Germinal center (tissue), 1 donor: ENCODE results near the gene BBS9.

ENCODE experiments used
- DNase-seq: peaks from one replicate; pipeline ENCODE4 v3.0.0; 2012; ENCODE audit warnings: mixed read lengths, low spot score

Gene BBS9

DNA sequence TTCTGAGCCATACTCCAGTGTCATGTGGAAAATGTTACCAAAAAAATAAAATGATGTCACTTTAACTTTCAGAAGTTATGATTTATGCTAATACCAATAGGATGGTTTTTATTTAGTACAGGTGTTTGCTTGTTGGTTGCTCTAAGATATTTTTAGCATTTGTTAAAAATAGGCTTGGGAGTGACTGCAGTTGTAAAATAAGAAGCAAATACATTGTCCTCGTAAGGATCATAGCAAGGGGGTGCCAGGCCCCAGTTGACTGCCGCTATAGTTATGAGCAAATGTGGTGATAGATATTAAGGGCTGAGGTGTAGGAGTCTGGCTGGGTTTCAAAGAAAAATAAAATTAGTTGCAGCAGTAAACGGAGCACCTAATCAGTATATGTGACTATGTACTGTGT lies 421.6 kb downstream of the BBS9 start:
- DNase-seq = no peak

DNA sequence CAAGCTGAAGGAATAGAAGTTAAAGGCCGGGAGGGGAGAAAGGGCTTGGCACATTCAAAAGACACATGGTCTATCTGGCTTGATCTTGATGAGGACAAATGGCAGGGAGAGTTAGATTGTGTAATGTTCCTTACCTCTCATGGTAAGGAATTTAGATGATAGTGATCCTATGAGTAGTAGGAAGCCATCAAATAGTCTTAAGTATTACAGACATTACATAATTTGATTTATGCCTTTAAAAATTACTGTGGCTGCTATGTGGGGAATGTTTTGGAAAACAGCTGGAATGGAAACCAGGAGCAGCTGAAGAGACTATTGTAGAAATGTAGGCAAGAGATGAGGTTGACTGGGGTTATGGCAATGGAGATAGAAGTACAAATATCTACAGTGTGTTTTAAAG lies 424.7 kb downstream of the BBS9 start:
- no peak for DNase-seq

- DNase-seq = no peak
Observed at GRCh38 chr7:33554576-33554975, 425.2 kb downstream of the BBS9 start.

GRCh38 chr7:33556472-33556871 lies 427.1 kb downstream of the BBS9 start:
- no peak for DNase-seq

DNA sequence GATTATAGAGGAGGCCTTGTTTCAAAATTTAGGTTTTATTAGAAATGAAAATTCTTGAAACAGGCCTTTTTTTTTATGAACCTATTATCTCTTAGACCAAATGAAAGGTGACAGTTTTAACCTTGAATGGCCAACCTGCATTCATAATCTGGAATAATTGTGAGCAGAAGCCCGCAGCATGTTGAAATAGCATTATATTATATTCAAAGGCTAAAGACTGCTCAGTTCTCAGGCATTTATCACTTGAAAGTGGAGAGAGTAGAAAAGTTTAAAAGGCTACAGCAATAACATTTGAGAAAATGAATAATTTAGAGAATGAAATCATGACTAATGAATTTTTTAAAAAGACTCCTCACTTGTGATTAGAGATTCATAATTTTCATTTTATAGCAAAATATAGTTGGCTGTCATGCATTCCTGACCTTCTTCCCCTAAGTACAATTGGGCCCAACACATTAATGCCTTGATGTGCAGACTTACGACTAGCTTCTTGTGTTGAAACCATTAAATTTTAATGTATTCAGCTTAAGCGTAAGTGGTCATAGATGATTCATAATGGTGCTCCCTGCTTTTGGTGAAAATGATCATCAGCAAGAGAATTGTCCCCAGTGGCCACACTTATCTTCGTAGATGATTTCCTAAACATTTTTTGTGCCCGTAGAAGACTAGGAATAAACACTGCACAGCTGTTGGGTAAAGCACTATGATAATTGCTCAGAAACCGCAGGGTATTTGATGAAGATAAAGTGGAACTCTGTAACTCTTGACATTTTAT lies 429.4 kb downstream of the BBS9 start:
- no peak for DNase-seq

DNA sequence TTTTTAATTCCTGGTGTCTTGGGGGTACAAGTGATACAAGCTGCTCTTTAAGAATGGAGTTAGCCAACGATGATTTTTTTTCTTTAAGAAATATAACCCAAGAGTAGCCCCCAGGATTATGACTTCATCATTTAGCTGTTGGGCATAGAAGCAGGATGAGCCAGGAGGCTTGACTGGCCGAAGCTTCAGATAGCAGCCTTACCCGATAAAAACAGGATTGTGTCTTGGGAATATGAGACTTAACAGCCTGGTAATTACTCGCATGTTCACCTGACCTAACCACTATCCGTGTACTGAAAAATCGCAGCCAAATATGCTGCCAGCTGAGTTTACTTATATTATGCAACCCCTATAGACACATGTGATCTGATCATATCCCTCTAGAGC lies 430.0 kb downstream of the BBS9 start:
- no peak for DNase-seq

DNA sequence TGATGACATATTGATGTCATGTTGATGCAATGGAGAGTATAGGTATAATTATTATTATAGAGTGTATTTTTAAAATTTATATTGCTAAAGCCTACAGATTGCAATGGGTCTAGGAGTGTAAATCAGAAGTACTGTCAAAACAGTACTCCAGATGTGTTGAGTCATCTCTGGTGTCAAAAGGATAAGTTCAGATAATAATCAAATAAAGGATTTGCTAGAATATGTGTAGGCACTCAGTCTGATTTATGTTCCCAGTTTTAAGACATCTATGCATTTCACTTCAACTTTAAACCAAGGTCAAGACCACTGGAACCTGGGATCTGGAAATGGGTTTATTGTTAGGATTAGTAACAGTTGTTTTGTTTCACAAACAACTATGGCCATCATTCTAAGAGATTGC lies 433.6 kb downstream of the BBS9 start:
- no peak for DNase-seq

GRCh38 chr7:33563651-33564050 lies 434.3 kb downstream of the BBS9 start:
- no peak for DNase-seq

DNA sequence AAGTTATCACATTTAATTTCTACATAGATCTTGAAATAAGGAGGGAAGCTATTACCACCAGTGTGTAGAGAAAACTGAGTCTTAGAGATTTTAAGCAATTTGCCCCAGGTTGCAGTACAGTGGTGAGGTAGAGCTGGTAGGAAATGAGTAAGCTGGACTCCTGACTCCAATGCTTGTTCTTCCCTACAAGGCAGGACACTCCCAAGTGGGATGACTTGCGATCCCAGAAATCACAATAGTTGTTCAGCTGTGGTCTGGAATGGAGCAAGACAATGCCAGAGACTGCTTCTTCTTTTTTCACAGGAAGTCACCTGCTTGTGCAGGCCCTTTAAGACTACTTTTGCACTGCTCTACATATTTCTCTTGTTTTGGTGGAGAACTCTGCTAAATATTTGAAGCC lies 448.8 kb downstream of the BBS9 start:
- no peak for DNase-seq

DNA sequence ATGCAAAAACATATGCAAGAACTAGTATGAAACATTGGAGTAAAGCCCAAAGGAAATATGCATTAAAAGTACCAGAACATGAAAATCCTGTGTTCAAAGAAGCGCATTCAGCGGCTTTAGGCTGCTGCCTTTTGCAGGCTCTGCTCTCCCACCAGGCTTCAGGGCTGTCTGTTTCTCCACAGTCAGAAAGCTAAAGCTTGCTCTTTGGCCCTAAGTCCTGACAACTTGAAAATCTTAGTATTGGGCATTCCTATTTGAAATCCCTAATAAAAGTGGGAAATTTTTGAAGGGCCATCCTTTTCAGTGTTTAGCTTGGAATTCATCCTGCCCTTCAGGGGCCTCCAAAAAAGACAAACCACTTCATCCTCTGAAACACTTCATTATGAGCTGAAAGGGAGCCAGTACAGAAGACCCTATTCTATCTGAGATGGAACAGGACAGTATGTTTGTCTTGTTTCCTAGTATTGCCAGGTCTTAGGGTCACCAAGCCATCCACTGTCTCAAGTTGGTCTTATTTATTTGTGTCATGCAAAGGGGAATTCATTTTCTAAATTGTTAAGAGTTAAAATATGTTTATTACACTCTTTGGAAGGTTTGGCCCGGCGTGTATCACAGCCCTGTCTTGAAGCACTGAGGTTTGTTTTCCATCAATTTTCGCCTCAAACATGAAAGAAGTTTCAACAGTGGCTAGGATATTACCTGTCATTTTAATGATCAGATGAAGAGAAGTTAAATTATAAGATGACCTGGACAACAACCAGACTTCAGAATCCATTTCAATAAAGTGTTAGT lies 449.7 kb downstream of the BBS9 start:
- no peak for DNase-seq

- DNase-seq = no peak
Observed at GRCh38 chr7:33579673-33579960, 450.3 kb downstream of the BBS9 start.

- no peak for DNase-seq
Observed at GRCh38 chr7:33581236-33581635, 451.9 kb downstream of the BBS9 start.

- DNase-seq = no peak
Observed at GRCh38 chr7:33582104-33582503, 452.7 kb downstream of the BBS9 start.

- no peak for DNase-seq
Observed at GRCh38 chr7:33582533-33582932, 453.2 kb downstream of the BBS9 start.

DNA sequence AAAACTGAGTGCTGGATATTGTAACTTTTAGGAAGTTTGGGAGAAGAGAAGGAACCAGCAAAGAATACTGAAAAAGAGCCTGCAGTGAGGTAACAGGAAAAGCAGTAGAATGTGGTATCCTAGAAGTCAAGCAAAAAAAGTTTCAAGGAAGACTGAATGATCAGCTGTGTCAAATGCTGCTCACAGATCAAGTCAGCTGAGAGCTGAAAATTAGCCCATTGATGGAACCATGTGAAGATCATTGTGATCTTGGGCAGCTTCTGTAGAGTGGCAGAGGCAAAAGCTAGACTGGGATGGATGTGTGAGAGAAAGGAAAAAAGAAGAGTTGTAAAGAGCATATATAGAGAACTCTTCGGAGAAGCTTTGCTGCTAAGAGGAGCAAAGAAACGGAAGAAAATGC lies 460.5 kb downstream of the BBS9 start:
- DNase-seq = no peak

DNA sequence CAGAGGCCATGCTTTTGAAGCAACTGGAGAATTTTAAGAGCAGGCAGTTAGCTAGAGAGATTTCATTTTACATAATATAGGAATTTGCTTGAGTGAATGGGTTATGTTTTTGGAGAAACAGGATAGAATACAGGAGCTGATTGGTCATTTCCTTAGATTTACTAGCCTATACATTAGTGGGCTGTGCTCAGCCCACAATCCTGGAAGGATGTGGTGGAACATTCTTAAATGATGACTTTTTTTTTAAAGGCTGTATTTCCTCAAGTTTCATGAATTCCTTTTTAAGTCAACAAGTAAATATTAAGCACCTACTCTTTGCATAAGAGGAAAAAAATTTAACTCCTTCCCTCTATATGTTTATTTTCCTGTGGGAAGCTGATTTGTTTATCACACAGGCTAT lies 461.6 kb downstream of the BBS9 start:
- DNase-seq = no peak

DNA sequence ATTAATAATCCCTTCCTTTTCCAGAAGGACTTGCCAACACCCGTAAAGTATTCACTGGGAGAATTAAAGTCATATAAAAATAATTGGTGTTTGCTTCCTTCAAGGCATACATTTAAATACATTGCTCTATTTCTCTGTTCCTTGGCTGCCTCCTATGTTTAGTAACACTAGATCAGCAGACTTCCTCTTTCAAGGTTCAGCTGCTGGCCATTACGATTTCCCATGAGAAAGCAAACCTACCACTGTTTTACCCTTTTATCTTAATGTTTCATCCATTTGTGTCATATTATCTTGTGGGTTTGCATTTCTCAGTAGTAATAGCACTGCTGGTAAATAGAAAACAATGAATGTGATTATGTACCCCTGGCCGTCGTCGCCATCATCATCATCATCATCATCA lies 462.1 kb downstream of the BBS9 start:
- no peak for DNase-seq

DNA sequence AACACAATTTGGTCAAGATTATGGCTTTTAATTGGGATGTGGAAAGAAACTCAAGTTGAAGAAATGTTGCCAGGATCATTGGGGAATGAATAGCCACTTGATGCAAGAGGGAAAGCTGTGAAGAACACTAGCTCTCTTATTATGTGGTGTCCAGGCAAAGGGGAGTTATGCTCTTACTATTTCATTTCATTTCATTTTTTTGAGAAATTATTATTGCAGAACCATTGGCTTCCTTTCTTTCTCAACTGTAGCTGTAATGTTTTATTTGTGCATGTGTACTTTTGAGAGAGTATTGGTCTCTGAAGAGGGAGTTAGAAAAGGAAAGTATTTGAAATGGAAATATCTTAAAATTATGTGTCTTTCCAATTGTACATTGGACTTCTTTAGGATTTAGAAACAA lies 463.4 kb downstream of the BBS9 start:
- no peak for DNase-seq

GRCh38 chr7:33593611-33594010 lies 464.2 kb downstream of the BBS9 start:
- DNase-seq = no peak

GRCh38 chr7:33596686-33597085 lies 467.3 kb downstream of the BBS9 start:
- no peak for DNase-seq

DNA sequence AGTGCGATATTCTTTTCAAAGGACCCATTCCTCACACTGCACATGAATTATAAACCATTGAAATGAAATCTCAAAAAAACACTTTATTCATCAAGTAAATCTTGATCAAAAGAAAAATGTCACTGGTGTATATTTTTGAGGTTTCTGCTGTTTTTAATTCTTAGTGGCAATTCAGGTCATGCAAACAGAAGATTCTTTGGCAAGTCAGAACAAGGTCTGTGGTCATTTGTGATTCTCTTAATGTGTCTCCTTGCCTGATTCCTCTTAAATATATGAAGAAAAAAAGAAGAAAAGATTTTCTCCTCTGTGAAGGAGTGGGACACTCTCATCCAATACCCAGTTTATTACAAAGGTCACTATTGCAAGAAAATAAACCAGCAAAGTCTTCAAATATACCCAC lies 467.8 kb downstream of the BBS9 start:
- DNase-seq = no peak

DNA sequence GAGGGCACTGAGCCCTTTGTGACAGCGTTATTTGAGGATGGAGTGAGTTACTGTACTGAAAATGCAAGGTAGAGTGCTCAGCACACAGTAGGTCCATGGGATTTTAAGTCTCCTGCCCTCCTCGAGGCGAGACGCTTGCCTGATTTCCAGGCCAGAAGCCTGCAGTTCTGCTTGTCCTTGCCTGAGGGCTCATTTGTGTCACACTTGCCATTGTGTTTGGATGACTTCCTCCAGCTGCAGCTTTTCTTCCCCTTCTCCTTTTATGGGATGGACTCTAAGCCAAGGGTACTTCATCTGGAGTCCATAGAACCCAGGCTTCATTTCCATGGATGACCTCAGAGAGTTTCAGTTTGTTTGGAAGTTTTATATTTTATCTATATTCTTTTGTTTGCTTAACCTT lies 471.7 kb downstream of the BBS9 start:
- no peak for DNase-seq

DNA sequence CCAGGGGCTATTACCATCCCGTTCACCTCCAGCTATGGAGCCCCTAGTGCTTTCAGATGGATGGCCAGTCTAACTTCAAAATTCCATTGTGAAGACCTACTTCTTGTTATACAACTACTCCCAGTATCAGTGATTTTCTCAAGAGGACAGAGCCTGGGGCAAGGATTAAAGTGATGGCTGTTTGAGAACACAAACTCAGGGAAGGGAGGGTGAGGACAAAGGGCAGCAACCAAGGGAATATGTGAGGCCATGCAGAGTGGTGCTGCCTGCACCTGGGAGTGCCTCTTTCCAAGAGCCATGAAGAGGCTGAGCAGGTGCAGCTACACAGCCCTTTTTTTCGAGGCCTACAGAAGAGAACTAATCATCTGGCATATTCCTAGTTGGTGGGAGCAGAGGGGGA lies 472.5 kb downstream of the BBS9 start:
- DNase-seq = no peak

DNA sequence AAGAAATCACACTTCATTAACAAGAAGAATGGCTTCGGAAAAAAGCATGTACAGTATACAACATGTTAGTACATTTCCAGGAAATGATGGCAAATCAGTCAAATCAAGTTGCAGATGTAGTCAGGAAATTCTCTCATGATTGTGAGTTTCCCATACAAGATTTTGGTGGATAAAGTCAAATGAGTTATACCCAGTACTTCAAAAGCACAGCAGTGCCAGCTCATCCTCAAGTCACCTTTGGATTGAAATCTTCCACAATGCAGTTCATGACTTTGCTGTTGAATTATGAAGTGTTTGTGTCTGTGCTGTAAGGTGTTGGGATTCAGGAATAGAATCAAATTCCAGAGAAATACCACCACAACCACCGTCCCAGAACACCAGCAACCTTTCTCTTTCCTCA lies 474.7 kb downstream of the BBS9 start:
- DNase-seq = no peak
